IMR-90 (cell line): ENCODE measurements around the gene IQCE.

Experiments
- CHD1 ChIP-seq: IDR thresholded peaks from 2 replicates; pipeline ENCODE4 v1.6.1; 2012; ENCODE audit warnings: low read depth, low read length, improper control_type of control experiment
- FOS ChIP-seq: fragments of 150-350 bp; IDR thresholded peaks from 2 replicates; pipeline ENCODE4 v1.6.1; 2016; ENCODE audit warnings: low read depth, low read length
- MAFK ChIP-seq: IDR thresholded peaks from 2 replicates; pipeline ENCODE4 v1.6.1; 2012; ENCODE audit warnings: low read depth, low read length, improper control_type of control experiment
- MAZ ChIP-seq: IDR thresholded peaks from 2 replicates; pipeline ENCODE4 v1.6.1; 2012; ENCODE audit warnings: low read depth, mild to moderate bottlenecking, low read length, improper control_type of control experiment, moderate library complexity, borderline replicate concordance
- MXI1 ChIP-seq: IDR thresholded peaks from 2 replicates; pipeline ENCODE4 v1.6.1; 2012; ENCODE audit warnings: low read depth, mild to moderate bottlenecking, low read length, moderate library complexity, borderline replicate concordance
- POLR2A ChIP-seq: IDR thresholded peaks from 2 replicates; pipeline ENCODE4 v1.6.1; 2012; ENCODE audit warnings: mild to moderate bottlenecking, low read depth, low read length
- RCOR1 ChIP-seq: IDR thresholded peaks from 2 replicates; pipeline ENCODE4 v1.6.1; 2012; ENCODE audit warnings: mild to moderate bottlenecking, low read length, improper control_type of control experiment; ENCODE audit not compliant: insufficient replicate concordance
- SMC3 ChIP-seq: fragments of 150-350 bp; IDR thresholded peaks from 2 replicates; pipeline ENCODE4 v1.6.1; 2016; ENCODE audit warnings: low read depth, mild to moderate bottlenecking, antibody characterized with exemption, low read length, moderate library complexity
- TF ChIP-seq, protein P1 (sequence below): conservative IDR thresholded peaks from 2 replicates; pipeline ENCODE4 v1.5.1; 2012; ENCODE audit warnings: mild to moderate bottlenecking, low read depth, low read length, improper control_type of control experiment
- TF ChIP-seq, protein P2 (sequence below): fragments of 150-350 bp; IDR thresholded peaks from 2 replicates; pipeline ENCODE4 v1.6.1; 2017; ENCODE audit warnings: mild to moderate bottlenecking, antibody characterized with exemption, low read length, low read depth
- TF ChIP-seq, protein P3 (sequence below): fragments of 150-350 bp; IDR thresholded peaks from 2 replicates; pipeline ENCODE4 v1.6.1; 2016; ENCODE audit warnings: low read depth, mild to moderate bottlenecking, low read length, moderate library complexity, borderline replicate concordance

DNA sequence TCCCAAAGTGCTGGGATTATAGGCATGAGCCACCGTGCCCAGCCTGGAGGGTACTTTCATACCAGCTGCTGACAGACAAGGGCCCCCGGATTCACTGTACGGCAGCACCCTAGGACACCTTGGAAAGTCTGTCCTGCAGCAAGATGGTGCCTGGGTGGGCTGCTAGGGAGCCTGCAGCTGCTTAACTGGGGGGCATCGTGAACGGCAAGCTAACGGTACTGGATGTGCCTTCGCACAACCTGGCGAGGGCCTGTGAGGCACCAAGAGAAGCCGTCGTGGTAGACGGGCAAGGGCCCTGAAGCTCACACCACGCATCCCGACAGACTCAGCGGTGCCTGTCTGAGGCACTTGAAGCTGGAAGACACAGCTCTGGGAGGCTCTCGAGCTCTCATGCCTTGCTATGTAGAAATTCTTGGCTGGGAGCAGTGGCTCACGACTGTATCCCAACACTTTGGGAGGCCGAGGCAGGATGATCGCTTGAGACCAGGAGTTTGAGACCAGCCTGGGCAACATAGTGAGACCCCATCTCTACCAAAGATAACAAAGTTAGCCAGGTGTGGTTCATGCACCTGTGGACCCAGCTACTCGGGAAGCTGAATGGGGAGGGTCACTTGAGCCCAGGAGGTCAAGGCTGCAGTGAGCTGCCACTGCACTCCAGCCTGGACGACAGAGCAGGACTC, 12.9 kb upstream of the IQCE start:
- TF ChIP-seq, protein P1, sequence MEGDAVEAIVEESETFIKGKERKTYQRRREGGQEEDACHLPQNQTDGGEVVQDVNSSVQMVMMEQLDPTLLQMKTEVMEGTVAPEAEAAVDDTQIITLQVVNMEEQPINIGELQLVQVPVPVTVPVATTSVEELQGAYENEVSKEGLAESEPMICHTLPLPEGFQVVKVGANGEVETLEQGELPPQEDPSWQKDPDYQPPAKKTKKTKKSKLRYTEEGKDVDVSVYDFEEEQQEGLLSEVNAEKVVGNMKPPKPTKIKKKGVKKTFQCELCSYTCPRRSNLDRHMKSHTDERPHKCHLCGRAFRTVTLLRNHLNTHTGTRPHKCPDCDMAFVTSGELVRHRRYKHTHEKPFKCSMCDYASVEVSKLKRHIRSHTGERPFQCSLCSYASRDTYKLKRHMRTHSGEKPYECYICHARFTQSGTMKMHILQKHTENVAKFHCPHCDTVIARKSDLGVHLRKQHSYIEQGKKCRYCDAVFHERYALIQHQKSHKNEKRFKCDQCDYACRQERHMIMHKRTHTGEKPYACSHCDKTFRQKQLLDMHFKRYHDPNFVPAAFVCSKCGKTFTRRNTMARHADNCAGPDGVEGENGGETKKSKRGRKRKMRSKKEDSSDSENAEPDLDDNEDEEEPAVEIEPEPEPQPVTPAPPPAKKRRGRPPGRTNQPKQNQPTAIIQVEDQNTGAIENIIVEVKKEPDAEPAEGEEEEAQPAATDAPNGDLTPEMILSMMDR, result no peak
- TF ChIP-seq MAZ, result no peak
- TF ChIP-seq, protein P2, sequence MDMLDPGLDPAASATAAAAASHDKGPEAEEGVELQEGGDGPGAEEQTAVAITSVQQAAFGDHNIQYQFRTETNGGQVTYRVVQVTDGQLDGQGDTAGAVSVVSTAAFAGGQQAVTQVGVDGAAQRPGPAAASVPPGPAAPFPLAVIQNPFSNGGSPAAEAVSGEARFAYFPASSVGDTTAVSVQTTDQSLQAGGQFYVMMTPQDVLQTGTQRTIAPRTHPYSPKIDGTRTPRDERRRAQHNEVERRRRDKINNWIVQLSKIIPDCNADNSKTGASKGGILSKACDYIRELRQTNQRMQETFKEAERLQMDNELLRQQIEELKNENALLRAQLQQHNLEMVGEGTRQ, result no peak
- TF ChIP-seq POLR2A, result no peak
- TF ChIP-seq FOS, result no peak
- no peak for TF ChIP-seq SMC3
- no peak for TF ChIP-seq MXI1
- no peak for TF ChIP-seq CHD1
- no peak for TF ChIP-seq MAFK
- no peak for TF ChIP-seq RCOR1
- TF ChIP-seq, protein P3, sequence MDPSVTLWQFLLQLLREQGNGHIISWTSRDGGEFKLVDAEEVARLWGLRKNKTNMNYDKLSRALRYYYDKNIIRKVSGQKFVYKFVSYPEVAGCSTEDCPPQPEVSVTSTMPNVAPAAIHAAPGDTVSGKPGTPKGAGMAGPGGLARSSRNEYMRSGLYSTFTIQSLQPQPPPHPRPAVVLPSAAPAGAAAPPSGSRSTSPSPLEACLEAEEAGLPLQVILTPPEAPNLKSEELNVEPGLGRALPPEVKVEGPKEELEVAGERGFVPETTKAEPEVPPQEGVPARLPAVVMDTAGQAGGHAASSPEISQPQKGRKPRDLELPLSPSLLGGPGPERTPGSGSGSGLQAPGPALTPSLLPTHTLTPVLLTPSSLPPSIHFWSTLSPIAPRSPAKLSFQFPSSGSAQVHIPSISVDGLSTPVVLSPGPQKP, result no peak
